GM18507 (cell line): ENCODE data around the gene MED9.
"Not testable (repeated sequence)": the region's sequence is repeated elsewhere in the genome, so short reads cannot be mapped to it uniquely, and the experiment has no call there.

Experiments
- DNase-seq: peaks from one replicate; pipeline ENCODE4 v3.0.0; 2011; ENCODE audit warnings: low read depth; ENCODE audit not compliant: insufficient read length; ENCODE audit errors: extremely low spot score
- FAIRE-seq: peaks from 2 replicates; lab custom pipeline; 2011; peaks lifted over from hg19 to GRCh38; lab: Jason Lieb, UNC

MED9 gene

DNA sequence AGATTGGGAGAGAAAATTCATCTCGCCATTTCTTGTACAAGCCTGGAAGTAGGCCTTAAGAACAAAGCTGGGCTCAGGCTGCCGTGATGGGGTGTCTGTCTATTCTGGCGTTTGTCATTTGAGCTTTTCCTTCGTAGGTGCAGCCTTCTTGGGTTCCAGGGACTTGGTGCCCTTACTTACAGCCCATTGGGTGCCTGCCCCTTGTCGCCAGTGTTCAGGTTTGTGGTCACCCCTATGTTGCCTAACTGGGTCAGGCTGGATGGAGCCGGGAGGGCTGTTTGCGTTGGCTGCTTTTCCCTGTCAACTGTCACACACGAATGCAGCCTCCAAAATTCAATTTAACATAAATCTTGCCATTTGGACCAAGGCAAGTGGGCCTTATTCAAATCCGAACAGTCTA, 23.7 kb upstream of the MED9 start:
- FAIRE-seq, result no peak
- no peak for DNase-seq

GRCh38 chr17:17454276-17454675, 22.5 kb upstream of the MED9 start:
- no peak for DNase-seq
- FAIRE-seq, result no peak

- DNase-seq, FAIRE-seq: not testable (repeated sequence)
These were observed 22.1 kb upstream of the MED9 start for GRCh38 chr17:17454700-17455099.

GRCh38 chr17:17455173-17455572, 21.6 kb upstream of the MED9 start:
- no peak for DNase-seq
- FAIRE-seq, result no peak

- DNase-seq, result no peak
- no peak for FAIRE-seq
These were observed 20.5 kb upstream of the MED9 start for GRCh38 chr17:17456251-17456650.

GRCh38 chr17:17457680-17458079, 19.1 kb upstream of the MED9 start:
- FAIRE-seq (no peak), DNase-seq (no peak)

DNA sequence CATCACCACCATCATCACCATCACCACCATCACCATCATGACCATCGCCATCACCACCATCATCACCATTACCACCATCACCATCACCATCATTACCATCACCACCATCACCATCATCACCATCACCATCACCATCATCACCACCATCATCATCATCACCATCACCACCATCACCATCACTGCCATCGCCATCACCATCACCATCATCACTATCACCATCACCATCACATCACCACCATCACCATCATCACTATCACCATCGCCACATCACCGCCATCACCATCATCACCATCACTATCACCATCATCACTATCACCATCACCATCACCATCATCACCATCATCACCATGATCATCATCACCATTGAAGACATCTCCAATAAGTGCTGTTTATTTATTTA, 16.8 kb upstream of the MED9 start:
- DNase-seq (no peak), FAIRE-seq (no peak)

GRCh38 chr17:17462048-17462824, 14.6 kb upstream of the MED9 start:
- no peak for DNase-seq
- no peak for FAIRE-seq

DNA sequence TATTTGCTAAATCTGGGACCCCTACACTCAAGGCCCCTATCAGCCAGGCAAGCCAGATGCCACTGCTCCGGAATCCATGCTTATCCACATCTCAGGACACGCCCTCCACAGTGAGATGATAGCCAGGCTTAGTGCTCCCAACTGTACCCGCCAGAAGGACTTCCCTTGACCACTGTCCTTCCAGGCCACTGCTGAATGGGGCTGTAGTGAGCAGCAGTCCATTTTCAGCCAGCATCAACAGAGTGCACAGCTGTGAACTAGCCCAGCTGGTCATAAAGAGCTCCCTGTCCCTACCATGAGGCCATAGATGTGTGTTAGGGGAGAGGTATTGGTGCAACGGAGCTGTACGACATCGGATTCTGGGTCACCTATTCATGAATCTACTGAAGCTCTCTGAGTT, 13.0 kb upstream of the MED9 start:
- DNase-seq, result no peak
- no peak for FAIRE-seq

GRCh38 chr17:17465878-17466277, 10.9 kb upstream of the MED9 start:
- DNase-seq, result not testable (repeated sequence)

GRCh38 chr17:17466511-17466910, 10.3 kb upstream of the MED9 start:
- no peak for DNase-seq
- no peak for FAIRE-seq

More at GRCh38 chr17:17465878-17466277, 10.9 kb upstream of the MED9 start:
- FAIRE-seq, result not testable (repeated sequence)

DNA sequence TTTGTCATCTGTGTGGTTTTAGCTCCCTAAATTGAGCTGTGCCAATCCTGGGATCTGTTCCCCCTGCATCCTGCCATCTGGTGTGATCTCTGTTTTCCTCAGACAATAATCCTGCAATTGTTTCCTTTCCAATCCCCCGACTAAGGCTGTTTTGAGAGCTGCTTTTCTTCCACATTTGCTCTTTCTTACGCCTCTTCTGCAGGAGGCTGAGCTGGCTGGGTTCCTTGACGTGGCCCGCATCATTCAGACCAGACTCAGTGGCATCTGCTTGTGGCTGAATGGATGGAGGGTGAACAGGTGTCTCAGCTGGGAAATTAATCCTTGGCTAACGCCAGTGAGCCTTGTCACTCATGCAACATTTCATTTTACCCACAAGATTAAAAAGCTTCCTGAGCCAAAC, 9.8 kb upstream of the MED9 start:
- no peak for FAIRE-seq
- DNase-seq, result no peak

DNA sequence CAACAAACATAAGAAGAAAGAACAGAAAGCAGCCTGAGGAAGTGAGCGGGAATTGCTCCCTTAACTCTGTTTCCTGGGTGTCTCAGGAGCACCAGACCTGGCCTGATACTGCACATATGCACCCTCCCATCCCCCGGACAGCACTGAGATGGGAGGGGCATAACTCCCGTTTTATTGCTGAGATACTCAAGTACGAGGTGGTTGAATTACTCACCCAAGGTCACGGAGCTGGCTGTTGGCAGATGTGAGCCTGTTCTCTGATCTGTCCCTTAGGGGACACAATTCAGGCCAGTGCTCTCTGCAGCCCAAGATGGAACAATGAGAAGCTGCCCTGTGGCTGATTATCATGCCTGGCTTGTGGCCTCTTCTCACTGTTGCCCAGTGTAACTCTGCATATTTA, 9.1 kb upstream of the MED9 start:
- FAIRE-seq (no peak), DNase-seq (no peak)

GRCh38 chr17:17468217-17469010, 8.4 kb upstream of the MED9 start:
- FAIRE-seq, result no peak
- DNase-seq, result no peak

- FAIRE-seq (no peak), DNase-seq (no peak)
These were observed 7.4 kb upstream of the MED9 start for GRCh38 chr17:17469358-17469757.

DNA sequence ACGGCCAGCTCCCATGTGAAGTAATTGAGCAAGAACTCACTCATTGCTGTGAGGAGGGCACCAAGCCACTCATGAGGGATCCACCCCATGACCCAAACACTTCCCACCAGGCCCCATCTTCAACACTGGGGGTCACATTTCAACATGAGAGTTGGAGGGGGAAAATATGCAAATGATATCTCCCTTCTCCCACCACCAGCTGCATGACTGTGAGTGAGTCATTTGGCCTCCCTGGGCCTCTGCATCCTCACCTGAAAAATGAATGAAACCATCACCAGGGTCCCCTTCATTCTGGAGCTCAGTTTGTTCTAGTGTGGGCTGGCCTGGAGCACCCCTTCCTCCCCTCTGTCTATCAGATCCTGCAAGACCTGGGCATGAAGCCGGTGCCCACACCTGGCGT, 6.8 kb upstream of the MED9 start:
- FAIRE-seq, result no peak

GRCh38 chr17:17472333-17472920, 4.4 kb upstream of the MED9 start:
- DNase-seq (no peak), FAIRE-seq (no peak)

More for the DNA sequence above, 6.8 kb upstream of the MED9 start:
- no peak for DNase-seq

- no peak for FAIRE-seq
- DNase-seq, result no peak
These were observed 2.5 kb upstream of the MED9 start for GRCh38 chr17:17474341-17474740.

GRCh38 chr17:17479209-17479608, 2.4 kb downstream of the MED9 start:
- DNase-seq, result no peak
- no peak for FAIRE-seq

DNA sequence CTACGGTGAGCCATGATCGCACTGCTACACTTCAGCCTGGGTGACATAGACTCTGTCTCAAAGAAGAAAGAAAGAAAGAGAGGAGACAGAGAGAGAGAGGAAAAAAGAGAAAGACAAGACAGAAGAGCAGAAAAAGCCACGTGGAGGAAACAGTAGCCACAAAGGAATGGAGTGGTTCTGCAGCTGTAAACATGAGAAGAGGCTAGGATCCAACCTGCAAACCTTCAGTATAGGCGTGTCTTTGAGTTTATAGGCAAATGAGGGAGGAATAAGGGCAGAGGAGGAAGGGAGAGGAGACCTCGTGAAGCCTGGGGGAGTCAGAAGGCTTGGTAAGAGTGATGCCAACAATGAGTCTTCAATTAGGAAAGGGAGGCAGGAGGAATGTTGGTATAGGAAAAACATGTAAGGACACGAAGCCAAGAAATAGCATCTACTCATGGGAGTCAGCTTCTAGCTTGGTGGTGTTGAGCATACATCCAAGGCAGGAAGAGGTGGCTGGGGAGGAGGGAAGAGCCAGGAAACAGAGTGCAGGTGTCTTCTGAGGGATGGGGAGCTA, 3.9 kb downstream of the MED9 start:
- FAIRE-seq, result no peak
- no peak for DNase-seq
